Measurements from ENCODE around the gene AK9. TPM values are rescaled to one million over a fixed set of nuclear protein-coding genes. Genes with fewer than 3 reads are reported as not detected.

AK9 gene
- polyA plus RNA-seq, 1 of the 3 experiments (the other 2 are of a cell fraction) = 0.76 TPM

DNA sequence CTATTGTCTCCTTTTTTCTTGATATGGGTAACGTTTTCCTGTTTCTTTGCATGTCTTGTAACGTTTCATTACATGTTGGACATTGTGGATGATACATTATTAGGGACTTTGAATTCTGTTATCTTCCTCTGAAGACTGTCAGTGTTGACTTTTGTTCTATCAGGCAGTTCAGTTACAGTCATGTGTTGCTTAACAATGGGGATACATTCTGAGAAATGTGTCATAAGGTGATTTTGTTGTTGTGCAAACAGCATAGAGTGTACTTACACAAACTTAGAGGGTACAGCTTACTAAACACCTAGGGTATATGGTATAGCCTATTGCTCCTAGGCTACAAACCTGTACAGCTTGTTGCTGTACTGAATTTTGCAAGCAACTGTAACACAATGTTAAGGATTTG, 64.7 kb downstream of the AK9 start:
- ChIA-PET CTCF (interaction anchor here (0.9 to 1.4 kb wide), 3 partner anchors 8 to 15 kb away, joined by 3 to 5 read pairs (median 3); no protein-coding TSS in a partner anchor), POLR2A (interaction anchor here (0.6 kb wide), 1 partner anchor 418 kb away, joined by 3 read pairs; no protein-coding TSS in a partner anchor)
- Histone ChIP-seq H3K4me2 (no peak overlapping the region), H3K4me1 (ENCODE audit: control insufficient read depth in 1 of 2, insufficient read depth in 2 of 2, low read depth in 1 of 2, low read length in 1 of 2) (no peaks in the 10 kb centered on the region), H3K27me3 (ENCODE audit: insufficient read depth) (no peaks in the 10 kb centered on the region; the same call in 1 of the 2 replicates), H3K79me2 (ENCODE audit: insufficient read depth) (no peaks in the 10 kb centered on the region), H3K9me2 (no peaks in the 10 kb centered on the region), H3K4me3 (ENCODE audit: low read depth in 2 of 2, low read length in 1 of 2) (no peak overlapping the region), H4K20me1 (ENCODE audit: insufficient read depth) (no peaks in the 10 kb centered on the region), H3K9me3 (no peaks in the 10 kb centered on the region), H3K27ac (ENCODE audit: low read depth in 2 of 2, low read length in 1 of 2) (no peak overlapping the region), H3K9ac (no peak overlapping the region), H2AFZ (ENCODE audit: low read depth) (no peak overlapping the region), H3K36me3 (replicated peaks in 1 of 2; ENCODE audit: control insufficient read depth in 1 of 2, insufficient read depth in 2 of 2, low read length in 1 of 2) (no peaks in the 10 kb centered on the region), H3F3A (replicated peaks; ENCODE audit: insufficient read depth) (no peaks in the 10 kb centered on the region)
- no peak for DNase-seq
- TF ChIP-seq GABPA (IDR thresholded peaks at IDR 0.05; ENCODE audit: low read depth) = no peak
- TF ChIP-seq, protein P1, sequence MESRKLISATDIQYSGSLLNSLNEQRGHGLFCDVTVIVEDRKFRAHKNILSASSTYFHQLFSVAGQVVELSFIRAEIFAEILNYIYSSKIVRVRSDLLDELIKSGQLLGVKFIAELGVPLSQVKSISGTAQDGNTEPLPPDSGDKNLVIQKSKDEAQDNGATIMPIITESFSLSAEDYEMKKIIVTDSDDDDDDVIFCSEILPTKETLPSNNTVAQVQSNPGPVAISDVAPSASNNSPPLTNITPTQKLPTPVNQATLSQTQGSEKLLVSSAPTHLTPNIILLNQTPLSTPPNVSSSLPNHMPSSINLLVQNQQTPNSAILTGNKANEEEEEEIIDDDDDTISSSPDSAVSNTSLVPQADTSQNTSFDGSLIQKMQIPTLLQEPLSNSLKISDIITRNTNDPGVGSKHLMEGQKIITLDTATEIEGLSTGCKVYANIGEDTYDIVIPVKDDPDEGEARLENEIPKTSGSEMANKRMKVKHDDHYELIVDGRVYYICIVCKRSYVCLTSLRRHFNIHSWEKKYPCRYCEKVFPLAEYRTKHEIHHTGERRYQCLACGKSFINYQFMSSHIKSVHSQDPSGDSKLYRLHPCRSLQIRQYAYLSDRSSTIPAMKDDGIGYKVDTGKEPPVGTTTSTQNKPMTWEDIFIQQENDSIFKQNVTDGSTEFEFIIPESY (IDR thresholded peaks at IDR 0.05; ENCODE audit: borderline replicate concordance, low read depth) = no peak
- TF ChIP-seq, protein P2, sequence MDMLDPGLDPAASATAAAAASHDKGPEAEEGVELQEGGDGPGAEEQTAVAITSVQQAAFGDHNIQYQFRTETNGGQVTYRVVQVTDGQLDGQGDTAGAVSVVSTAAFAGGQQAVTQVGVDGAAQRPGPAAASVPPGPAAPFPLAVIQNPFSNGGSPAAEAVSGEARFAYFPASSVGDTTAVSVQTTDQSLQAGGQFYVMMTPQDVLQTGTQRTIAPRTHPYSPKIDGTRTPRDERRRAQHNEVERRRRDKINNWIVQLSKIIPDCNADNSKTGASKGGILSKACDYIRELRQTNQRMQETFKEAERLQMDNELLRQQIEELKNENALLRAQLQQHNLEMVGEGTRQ (IDR thresholded peaks at IDR 0.05; ENCODE audit: borderline replicate concordance, low read depth, low read length) = no peak
- TF ChIP-seq RXRA (IDR thresholded peaks at IDR 0.05; ENCODE audit: borderline replicate concordance, low read depth) = no peak
- TF ChIP-seq FOXJ3 (CRISPR knock-in tag; IDR thresholded peaks at IDR 0.05) = no peak
- TF ChIP-seq JUND (IDR thresholded peaks at IDR 0.05) = no peak
- no peak for TF ChIP-seq TAF1 (IDR thresholded peaks at IDR 0.05; ENCODE audit: borderline replicate concordance, low read depth, low read length)
- 18% methylated on average over 2 of the region's 2 CpGs for WGBS (ENCODE audit: low lambda C conversion rate)

DNA sequence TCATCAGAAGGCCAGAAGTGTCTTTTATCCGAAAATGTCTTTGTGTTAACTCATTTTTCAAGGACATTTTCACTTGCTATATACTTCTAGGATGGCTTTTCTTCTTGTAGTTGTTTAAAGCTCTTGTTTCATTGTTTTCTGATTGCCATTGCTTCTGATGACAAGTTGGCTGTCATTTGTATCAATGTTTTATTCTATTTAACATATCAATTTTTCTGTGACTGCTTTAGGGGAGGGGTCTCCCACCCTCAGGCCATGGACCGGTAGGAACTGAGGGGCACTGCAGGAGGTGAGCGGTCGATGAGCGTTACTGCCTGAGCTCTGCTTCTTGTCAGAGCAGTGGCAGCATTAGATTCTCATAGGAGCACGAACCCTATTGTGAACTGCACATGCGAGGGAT, 65.8 kb downstream of the AK9 start:
- H3K9me2 ChIP-seq = no peaks in the 10 kb centered on the region
- no peak overlapping the region for H3K4me2 ChIP-seq
- no peak overlapping the region for H3K9ac ChIP-seq
- no peaks in the 10 kb centered on the region for H3K79me2 ChIP-seq (ENCODE audit: insufficient read depth)
- no peak for TF ChIP-seq SMC3 (IDR thresholded peaks at IDR 0.05; ENCODE audit: low read depth, low read length)
- H3F3A ChIP-seq (replicated peaks; ENCODE audit: insufficient read depth) = no peaks in the 10 kb centered on the region
- H3K9me3 ChIP-seq = no peaks in the 10 kb centered on the region
- 44% methylated on average over 7 of the region's 7 CpGs for WGBS (ENCODE audit: low lambda C conversion rate)
- H3K27ac ChIP-seq (ENCODE audit: low read depth in 2 of 2, low read length in 1 of 2) = no peak overlapping the region
- no peak overlapping the region for H2AFZ ChIP-seq (ENCODE audit: low read depth)
- no peaks in the 10 kb centered on the region for H4K20me1 ChIP-seq (ENCODE audit: insufficient read depth)
- CTCF ChIA-PET = interaction anchor here (0.9 to 1.1 kb wide), 2 partner anchors 12 to 14 kb away, joined by 3 to 5 read pairs; no protein-coding TSS in a partner anchor
- H3K4me3 ChIP-seq (ENCODE audit: low read depth in 2 of 2, low read length in 1 of 2) = no peak overlapping the region
- no peaks in the 10 kb centered on the region; the same call in 1 of the 2 replicates for H3K27me3 ChIP-seq (ENCODE audit: insufficient read depth)
- POLR2A ChIA-PET = interaction anchor here (0.5 kb wide), 1 partner anchor 15 kb away, joined by 3 read pairs; no protein-coding TSS in a partner anchor
- H3K4me1 ChIP-seq (ENCODE audit: control insufficient read depth in 1 of 2, insufficient read depth in 2 of 2, low read depth in 1 of 2, low read length in 1 of 2) = no peaks in the 10 kb centered on the region
- DNase-seq = no peak
- no peaks in the 10 kb centered on the region for H3K36me3 ChIP-seq (replicated peaks in 1 of 2; ENCODE audit: control insufficient read depth in 1 of 2, insufficient read depth in 2 of 2, low read length in 1 of 2)

DNA sequence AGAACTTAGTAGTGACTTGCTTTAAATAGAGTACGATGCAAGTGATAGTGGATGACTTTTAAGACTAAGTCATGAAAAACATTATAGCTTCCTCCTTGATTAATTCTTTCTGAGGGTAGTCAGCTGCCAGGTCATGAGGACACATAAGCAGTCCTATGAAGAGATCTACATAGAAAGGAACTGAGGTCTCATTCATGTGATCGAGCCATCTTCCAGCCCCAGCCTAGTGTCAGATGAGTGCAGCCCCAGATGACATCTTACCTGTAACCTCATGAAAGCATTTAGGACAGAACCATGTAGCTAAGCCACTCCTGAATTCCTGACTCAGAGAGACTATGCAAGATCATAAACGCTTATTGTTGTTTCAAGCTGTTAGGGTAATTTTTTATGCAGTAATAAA, 67.7 kb downstream of the AK9 start:
- Histone ChIP-seq H3K4me1 (ENCODE audit: control insufficient read depth in 1 of 2, insufficient read depth in 2 of 2, low read depth in 1 of 2, low read length in 1 of 2) (no peaks in the 10 kb centered on the region), H4K20me1 (ENCODE audit: insufficient read depth) (no peaks in the 10 kb centered on the region), H3K9me2 (no peaks in the 10 kb centered on the region), H3K4me3 (ENCODE audit: low read depth in 2 of 2, low read length in 1 of 2) (no peak overlapping the region), H3K27me3 (ENCODE audit: insufficient read depth) (no peaks in the 10 kb centered on the region; the same call in 1 of the 2 replicates), H3K79me2 (ENCODE audit: insufficient read depth) (no peaks in the 10 kb centered on the region), H3K27ac (ENCODE audit: low read depth in 2 of 2, low read length in 1 of 2) (no peak overlapping the region), H3K36me3 (replicated peaks in 1 of 2; ENCODE audit: control insufficient read depth in 1 of 2, insufficient read depth in 2 of 2, low read length in 1 of 2) (no peaks in the 10 kb centered on the region), H2AFZ (ENCODE audit: low read depth) (no peak overlapping the region), H3K9ac (no peak overlapping the region), H3K4me2 (no peak overlapping the region), H3F3A (replicated peaks; ENCODE audit: insufficient read depth) (no peaks in the 10 kb centered on the region), H3K9me3 (no peaks in the 10 kb centered on the region)
- ChIA-PET CTCF (no interaction called here), POLR2A (no interaction called here)
- no peak for DNase-seq
- 48% methylated on average over 3 of the region's 3 CpGs for WGBS (ENCODE audit: low lambda C conversion rate)
- TF ChIP-seq, protein P2 (IDR thresholded peaks at IDR 0.05; ENCODE audit: borderline replicate concordance, low read depth, low read length) = no peak
- TF ChIP-seq, protein P3, sequence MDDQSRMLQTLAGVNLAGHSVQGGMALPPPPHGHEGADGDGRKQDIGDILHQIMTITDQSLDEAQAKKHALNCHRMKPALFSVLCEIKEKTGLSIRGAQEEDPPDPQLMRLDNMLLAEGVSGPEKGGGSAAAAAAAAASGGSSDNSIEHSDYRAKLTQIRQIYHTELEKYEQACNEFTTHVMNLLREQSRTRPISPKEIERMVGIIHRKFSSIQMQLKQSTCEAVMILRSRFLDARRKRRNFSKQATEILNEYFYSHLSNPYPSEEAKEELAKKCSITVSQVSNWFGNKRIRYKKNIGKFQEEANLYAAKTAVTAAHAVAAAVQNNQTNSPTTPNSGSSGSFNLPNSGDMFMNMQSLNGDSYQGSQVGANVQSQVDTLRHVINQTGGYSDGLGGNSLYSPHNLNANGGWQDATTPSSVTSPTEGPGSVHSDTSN (IDR thresholded peaks at IDR 0.05) = no peak
- TF ChIP-seq RXRA (IDR thresholded peaks at IDR 0.05; ENCODE audit: borderline replicate concordance, low read depth) (no peak), POLR2AphosphoS5 (IDR thresholded peaks at IDR 0.05; ENCODE audit: low read depth, low read length) (no peak), SIN3A (IDR thresholded peaks at IDR 0.05; ENCODE audit: borderline replicate concordance, low read depth, low read length) (no peak), GATA2 (CRISPR knock-in tag; IDR thresholded peaks at IDR 0.05) (no peak), EZH2phosphoT487 (IDR thresholded peaks at IDR 0.05; ENCODE audit: borderline replicate concordance, low read depth) (no peak)
- TF ChIP-seq, protein P4, sequence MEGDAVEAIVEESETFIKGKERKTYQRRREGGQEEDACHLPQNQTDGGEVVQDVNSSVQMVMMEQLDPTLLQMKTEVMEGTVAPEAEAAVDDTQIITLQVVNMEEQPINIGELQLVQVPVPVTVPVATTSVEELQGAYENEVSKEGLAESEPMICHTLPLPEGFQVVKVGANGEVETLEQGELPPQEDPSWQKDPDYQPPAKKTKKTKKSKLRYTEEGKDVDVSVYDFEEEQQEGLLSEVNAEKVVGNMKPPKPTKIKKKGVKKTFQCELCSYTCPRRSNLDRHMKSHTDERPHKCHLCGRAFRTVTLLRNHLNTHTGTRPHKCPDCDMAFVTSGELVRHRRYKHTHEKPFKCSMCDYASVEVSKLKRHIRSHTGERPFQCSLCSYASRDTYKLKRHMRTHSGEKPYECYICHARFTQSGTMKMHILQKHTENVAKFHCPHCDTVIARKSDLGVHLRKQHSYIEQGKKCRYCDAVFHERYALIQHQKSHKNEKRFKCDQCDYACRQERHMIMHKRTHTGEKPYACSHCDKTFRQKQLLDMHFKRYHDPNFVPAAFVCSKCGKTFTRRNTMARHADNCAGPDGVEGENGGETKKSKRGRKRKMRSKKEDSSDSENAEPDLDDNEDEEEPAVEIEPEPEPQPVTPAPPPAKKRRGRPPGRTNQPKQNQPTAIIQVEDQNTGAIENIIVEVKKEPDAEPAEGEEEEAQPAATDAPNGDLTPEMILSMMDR (IDR thresholded peaks at IDR 0.05) = no peak
